ENCODE data around the gene HEY2.

Gene HEY2

GRCh38 chr6:125745281-125746018, 4.0 kb upstream of the HEY2 start (continued):
- no peak for TF ChIP-seq ZNF645 (tag by site-specific recombination; IDR thresholded peaks at IDR 0.05)
- TF ChIP-seq PRDM10 (tag by site-specific recombination; IDR thresholded peaks at IDR 0.05) = 0 out of 2 replicates have a peak, but pooled peaks have one; percentile 25
- no peak for TF ChIP-seq ZBTB26 (tag by site-specific recombination; optimal IDR thresholded peaks at IDR 0.05)
- TF ChIP-seq TRIM28 (IDR thresholded peaks at IDR 0.05; ENCODE audit: borderline replicate concordance, low read length) = peak; percentile 80; the same call in 1 of the 2 replicates
- peak; percentile 51; the same call in 1 of the 2 replicates for TF ChIP-seq ZNF449 (tag by site-specific recombination; IDR thresholded peaks at IDR 0.05)
- no peak for TF ChIP-seq ZNF114 (tag by site-specific recombination; IDR thresholded peaks at IDR 0.05)
- no peak for TF ChIP-seq ZNF416 (tag by site-specific recombination; IDR thresholded peaks at IDR 0.05)
- no peak for TF ChIP-seq ZNF530 (tag by site-specific recombination; IDR thresholded peaks at IDR 0.05; ENCODE audit: low read depth)
- no peak for TF ChIP-seq ZNF785 (tag by site-specific recombination; IDR thresholded peaks at IDR 0.05)
- peak; percentile 6; the same call in 1 of the 2 replicates for TF ChIP-seq ZNF664 (tag by site-specific recombination; IDR thresholded peaks at IDR 0.05)
- no peak for TF ChIP-seq ZNF704 (tag by site-specific recombination; IDR thresholded peaks at IDR 0.05)
- TF ChIP-seq ZBTB8A (tag by site-specific recombination; IDR thresholded peaks at IDR 0.05) = peak; percentile 41
- peak; percentile 86 for TF ChIP-seq PRDM6 (tag by site-specific recombination; IDR thresholded peaks at IDR 0.05)
- TF ChIP-seq EGR2 (tag by site-specific recombination; IDR thresholded peaks at IDR 0.05; ENCODE audit: low read depth) = no peak
- TF ChIP-seq BCL11A (tag by site-specific recombination; IDR thresholded peaks at IDR 0.05; ENCODE audit: low read depth) = no peak
- no peak for TF ChIP-seq PBX3 (CRISPR knock-in tag; IDR thresholded peaks at IDR 0.05)
- no peak for TF ChIP-seq ZNF560 (tag by site-specific recombination; IDR thresholded peaks at IDR 0.05; ENCODE audit: borderline replicate concordance)
- TF ChIP-seq ZNF2 (tag by site-specific recombination; IDR thresholded peaks at IDR 0.05) = 0 out of 2 replicates have a peak, but pooled peaks have one; percentile 26
- TF ChIP-seq ZSCAN4 (tag by site-specific recombination; IDR thresholded peaks at IDR 0.05) = no peak
- no peak for TF ChIP-seq ZNF132 (tag by site-specific recombination; IDR thresholded peaks at IDR 0.05; ENCODE audit: borderline replicate concordance)
- no peak for TF ChIP-seq ZNF302 (tag by site-specific recombination; IDR thresholded peaks at IDR 0.05; ENCODE audit: low read depth)
- TF ChIP-seq REPIN1 (tag by site-specific recombination; IDR thresholded peaks at IDR 0.05; ENCODE audit: low read depth) = no peak
- TF ChIP-seq ZNF843 (tag by site-specific recombination; IDR thresholded peaks at IDR 0.05) = no peak
- TF ChIP-seq ZXDB (tag by site-specific recombination; IDR thresholded peaks at IDR 0.05) = peak; percentile 34; the same call in 1 of the 2 replicates
- peak; percentile 24; the same call in 1 of the 2 replicates for TF ChIP-seq FEZF1 (tag by site-specific recombination; IDR thresholded peaks at IDR 0.05)
- TF ChIP-seq ZNF654 (tag by site-specific recombination; IDR thresholded peaks at IDR 0.05; ENCODE audit: low read depth) = no peak

Data from HEK293 (cell line).